ENCODE measurements around the gene PRPF8.

DNA sequence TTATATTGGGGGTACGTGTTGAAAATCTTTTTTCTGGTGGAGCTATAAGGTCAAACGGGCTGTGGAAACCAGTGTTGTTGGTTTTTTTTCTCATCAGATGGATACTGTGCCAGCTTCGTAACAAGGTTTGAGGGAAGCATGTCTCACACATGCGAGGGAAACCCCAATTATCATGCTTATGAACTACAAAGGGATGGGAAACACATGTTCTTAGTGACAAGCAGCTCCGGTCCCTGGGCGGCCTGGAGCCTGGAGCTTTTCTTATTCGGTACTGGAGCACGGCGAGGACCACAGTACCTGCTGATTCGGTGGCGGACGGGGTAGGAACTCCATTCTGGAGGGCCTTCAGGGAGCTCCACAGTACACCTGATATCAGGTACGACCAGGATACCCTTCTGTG, 68.6 kb downstream of the PRPF8 start:
- no peak for TF ChIP-seq CTCF (IDR thresholded peaks at IDR 0.05)
- TF ChIP-seq POLR2A (IDR thresholded peaks at IDR 0.05), result no peak
